Stimulated activated CD4-positive, alpha-beta T cell treated with anti-CD3 and anti-CD28 coated beads, TNF-alpha, amount 100 ng/mL, for 48 hours (primary cell): ENCODE data around the gene ZNF525.
"Not testable (repeated sequence)": the region's sequence is repeated elsewhere in the genome, so short reads cannot be mapped to it uniquely, and the experiment has no call there.

ENCODE experiments used
- DNase-seq, 3 donors: peaks; one replicate each; pipeline ENCODE4 v3.0.0-alpha.2; 2020; ENCODE audit warnings: low read depth in 3 of 3

Gene ZNF525

GRCh38 chr19:53365134-53365898 is at the start of gene ZNF525:
TSS of gene ZNF525 (plus strand) at chr19:53365705. CDS start at chr19:53372282, 6,577 bp downstream.
- DNase-seq = peak; percentile 89 to 94 (median 91)

DNA sequence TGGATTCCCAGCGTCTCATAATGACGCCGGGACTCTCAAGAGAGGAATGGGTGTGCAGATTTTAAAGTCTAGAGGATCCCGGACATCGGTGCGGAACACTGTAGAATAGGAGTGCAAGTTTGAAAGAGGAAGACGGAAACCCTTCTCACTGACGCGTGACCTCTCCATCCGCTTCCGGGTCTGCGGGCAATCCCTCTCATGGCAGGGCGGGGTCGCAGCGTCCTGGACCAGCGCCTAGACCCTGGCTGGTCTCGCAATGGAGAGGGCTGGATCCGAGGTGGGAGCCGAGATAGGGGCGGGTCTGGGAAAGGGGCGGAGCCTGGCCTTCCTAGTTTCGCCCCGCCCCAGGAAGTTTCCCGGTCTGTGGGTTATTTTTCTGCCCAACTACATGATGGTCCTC is 36.5 kb upstream of the ZNF525 start:
- no peak for DNase-seq

DNA sequence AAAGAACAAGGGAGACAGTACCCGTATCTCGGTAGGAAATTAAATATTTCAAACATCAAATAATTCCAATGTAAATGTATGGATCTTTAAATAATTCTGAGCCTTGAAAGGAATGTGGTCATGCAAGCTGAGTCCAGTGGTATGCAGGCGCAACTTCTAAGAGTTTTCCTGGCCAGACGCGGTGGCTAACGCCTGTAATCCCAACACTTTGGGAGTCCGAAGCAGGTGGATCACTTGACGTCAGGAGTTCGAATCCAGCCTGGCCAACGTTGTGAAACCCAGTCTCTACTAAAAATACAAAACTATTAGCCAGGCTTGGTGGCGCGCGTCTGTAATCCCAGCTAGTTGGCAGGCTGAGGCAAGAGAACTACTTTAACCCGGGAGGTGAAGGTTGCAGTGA is 33.0 kb upstream of the ZNF525 start:
- no peak for DNase-seq

DNA sequence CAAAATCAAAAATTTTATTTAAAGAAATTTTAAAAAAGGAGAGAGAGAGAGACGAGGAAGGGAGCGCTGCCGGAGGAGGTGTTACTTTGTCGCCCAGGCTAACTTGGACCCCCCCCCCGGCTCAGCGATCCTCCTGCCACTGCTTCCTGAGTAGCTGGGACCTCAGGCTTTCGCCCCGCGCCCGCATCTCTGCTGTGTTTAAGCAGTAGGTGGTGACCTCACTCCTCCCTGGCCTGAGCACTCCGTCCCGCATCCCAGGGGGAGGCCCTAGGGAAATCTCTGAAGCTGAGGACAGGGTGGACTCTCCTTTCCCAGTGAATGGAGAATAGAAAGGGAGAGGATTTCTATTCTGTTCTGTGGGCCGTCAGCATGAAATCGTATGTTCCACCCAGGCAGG is 32.4 kb upstream of the ZNF525 start:
- DNase-seq = peak in 1 of 3 donors; percentile 6

GRCh38 chr19:53333463-53334449 is 31.7 kb upstream of the ZNF525 start, which contains the start of gene ZNF845:
TSS of gene ZNF845 (plus strand) at chr19:53333749. CDS start at chr19:53341308, 7,559 bp downstream.
- peak; percentile 86 to 94 (median 91) for DNase-seq

DNA sequence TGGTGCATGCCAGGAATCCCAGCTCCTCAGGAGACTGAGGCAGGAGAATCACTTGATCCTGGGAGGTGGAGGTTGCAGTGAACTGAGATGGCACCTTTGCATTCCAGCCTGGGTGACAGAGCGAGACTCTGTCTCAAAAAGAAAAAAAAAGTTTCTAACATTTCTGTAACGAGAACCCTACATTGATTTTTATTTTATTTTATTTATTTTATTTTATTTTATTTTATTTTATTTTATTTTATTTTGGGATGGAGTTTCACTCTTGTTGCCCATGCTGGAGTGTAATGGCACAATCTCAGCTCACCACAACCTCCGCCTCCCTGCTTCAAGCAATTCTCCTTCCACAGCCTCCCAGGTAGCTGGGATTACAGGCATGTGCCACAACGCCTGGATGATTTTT is 21.1 kb upstream of the ZNF525 start:
- DNase-seq = not testable (repeated sequence)

- DNase-seq = no peak
Measured at GRCh38 chr19:53355739-53356138, 9.8 kb upstream of the ZNF525 start.

DNA sequence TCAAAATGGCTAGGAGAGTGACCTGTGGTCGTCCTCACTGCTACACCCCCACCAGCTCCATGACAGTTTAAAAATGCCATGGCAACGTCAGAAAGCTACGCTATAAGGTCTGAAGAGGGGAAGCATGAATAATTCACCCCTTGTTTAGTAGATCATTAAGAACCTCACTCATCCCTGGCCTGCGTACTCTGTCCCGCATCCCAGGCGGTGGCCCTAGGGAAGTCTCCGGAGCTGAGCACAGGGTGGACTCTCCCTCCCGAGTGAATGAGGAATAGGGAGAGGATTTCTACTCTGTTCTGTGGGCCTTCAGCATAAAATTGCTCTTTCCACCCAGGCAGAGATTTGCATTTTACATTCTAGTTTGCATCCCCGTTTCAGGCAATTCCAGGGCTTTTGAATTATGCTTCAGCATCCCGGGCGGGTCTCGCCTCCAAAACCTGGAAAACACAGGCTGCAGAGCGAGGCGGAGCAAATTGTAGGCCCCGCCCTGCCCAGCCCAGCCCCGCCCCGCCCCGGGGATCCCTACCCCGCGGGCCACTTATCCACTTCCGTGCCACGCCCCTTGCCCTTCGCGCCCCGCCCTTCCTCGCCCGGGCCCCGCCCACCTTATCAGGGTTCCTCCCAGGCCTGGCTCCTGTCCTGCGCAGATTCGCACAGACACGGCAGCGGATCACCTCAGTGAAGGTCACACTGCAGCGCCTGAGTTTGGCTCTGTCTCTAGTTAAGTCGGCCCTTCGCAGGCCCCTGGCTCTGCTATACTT is 7.5 kb upstream of the ZNF525 start:
- no peak for DNase-seq

DNA sequence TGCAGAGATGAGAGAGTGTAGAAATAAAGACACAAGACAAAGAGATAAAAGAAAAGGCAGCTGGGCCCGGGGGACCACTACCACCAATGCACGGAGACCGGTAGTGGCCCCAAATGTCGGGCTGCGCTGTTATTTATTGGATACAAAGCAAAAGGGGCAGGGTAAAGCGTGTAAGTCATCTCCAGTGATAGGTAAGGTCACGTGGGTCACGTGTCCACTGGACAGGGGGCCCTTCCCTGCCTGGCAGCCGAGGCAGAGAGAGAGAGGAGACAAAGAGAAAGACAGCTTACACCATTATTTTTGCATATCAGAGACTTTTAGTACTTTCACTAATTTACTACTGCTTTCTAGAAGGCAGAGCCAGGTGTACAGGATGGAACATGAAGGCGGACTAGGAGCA is 5.4 kb upstream of the ZNF525 start:
- DNase-seq = not testable (repeated sequence)

DNA sequence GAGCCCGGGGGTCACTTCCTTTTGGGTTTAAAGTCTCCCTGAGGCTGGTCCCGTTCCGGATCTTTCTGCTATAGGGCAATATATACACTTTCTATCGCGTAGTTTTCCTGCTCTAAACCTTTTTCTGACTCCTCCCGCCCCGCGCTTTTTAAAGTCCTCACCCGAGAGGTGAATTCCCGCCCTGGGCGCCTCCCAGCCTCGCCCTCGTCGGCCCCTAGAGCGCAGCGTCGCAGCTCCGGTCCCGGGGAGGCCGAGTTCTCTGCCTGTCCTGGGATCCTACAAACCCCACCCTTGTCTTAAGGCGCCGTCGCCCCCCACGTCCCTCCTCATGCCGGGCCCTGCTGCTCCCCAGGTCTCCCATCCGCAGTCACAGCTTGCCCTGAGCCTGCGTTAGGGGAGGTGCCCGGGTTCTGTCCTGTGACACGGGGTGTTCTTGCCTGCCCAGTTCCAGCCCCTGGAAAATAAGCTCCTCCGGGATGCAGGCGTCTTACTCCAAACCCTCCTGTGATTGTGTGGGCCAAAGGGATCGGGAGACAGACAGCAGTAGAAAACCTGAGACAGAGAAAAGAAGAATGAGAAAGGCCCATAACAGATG is 491 bp downstream of the ZNF525 start:
- DNase-seq = peak in 1 of 3 donors; percentile 36

- no peak for DNase-seq
Measured at GRCh38 chr19:53372196-53372595, 6.7 kb downstream of the ZNF525 start.

DNA sequence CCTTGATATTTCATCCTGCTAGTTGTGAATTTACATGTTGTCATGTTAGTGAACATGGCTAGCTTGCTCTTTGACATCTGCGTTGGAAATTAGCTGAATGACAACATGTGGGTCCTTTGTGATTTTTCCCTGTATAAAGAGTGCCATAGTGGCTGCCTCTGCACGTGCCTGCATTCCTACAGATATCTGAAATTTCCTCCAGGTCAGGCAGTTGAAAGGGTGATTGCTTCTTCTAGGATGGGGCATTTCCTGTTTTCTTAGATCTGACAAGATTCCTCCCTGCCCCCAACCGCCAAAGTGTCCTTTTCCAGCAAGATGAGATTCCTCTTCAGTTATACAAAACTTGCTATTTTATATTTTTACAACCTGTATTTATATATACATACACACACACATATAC is 8.8 kb downstream of the ZNF525 start:
- DNase-seq = no peak

- DNase-seq = no peak
Measured at GRCh38 chr19:53374743-53375142, 9.2 kb downstream of the ZNF525 start.

DNA sequence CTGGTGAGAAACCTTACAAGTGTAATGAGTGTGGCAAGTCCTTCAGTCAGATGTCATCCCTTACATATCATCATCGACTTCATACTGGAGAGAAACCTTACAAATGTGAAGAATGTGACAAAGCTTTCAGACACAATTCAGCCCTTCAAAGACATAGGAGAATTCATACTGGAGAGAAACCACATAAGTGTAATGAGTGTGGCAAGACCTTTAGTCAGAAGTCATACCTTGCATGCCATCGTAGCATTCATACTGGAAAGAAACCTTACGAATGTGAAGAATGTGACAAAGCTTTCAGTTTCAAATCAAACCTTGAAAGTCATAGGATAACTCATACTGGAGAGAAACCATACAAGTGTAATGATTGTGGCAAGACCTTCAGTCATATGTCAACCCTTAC is 15.9 kb downstream of the ZNF525 start:
- no peak for DNase-seq

- DNase-seq = no peak
Measured at GRCh38 chr19:53388168-53388567, 22.7 kb downstream of the ZNF525 start.

GRCh38 chr19:53388904-53389303 is 23.4 kb downstream of the ZNF525 start:
- DNase-seq = no peak

DNA sequence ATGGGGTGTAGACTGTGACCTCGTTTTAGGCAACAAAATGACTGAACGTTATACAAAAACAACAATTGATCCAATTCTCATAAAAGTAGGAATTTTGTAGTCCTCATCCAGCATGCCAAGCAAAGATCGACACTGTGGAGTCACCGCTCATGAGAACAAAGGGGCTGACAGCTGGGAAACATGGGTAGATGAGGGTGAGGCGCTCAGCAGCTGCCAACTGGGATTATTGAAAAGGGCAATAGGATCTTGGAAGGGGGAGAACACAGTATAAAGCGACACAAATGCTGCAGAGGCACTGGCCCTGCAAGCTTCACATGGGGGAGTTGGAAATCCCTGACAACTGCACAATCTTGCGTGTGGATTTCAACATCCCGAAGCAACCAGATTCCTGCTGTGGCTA is 24.1 kb downstream of the ZNF525 start:
- no peak for DNase-seq

- DNase-seq = no peak
Measured at GRCh38 chr19:53389978-53390377, 24.5 kb downstream of the ZNF525 start.

DNA sequence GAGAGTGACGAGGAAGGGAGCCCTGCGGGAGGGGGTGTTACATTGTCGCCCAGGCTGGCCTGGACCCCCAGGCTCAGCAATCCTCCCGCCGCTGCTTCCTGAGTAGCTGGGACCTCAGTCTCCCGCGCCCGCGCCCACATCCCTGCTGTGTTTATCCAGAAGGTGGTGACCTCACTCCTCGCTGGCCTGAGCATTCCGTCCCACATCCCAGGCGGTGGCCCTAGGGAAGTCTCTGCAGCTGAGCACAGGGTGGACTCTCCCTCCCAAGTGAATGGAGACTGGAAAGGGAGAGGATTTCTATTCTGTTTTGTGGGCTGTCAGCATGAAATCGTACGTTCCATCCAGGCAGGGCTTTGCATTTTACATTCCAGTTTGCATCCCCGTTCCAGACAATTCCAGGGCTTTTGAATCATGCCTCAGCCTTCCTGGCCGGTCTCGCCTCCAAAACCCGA is 29.0 kb downstream of the ZNF525 start:
- DNase-seq = no peak

GRCh38 chr19:53394974-53395839 is 29.7 kb downstream of the ZNF525 start, which contains the start of gene ZNF765:
TSS of gene ZNF765 (plus strand) at chr19:53395149. CDS start at chr19:53398016, 2,867 bp downstream.
- peak; percentile 89 to 95 (median 92) for DNase-seq
